Muscle layer of duodenum (tissue), 2 donors: ENCODE results near the gene LAMTOR5.
A peak's percentile ranks its signal among the peaks of the same experiment; 100 is the strongest.

Source experiments
- H3K27ac ChIP-seq: one replicate; pipeline ENCODE4 v1.7.0; 2013; ENCODE audit warnings: mild to moderate bottlenecking, low read length
- H3K27me3 ChIP-seq: one replicate; pipeline ENCODE4 v1.7.0; 2013; ENCODE audit warnings: low read depth, mild to moderate bottlenecking, control low read depth, low read length
- H3K36me3 ChIP-seq, 2 donors: one replicate each; pipeline ENCODE4 v1.7.0; 2013; ENCODE audit warnings: low read length in 2 of 2, control low read depth in 1 of 2, mild to moderate bottlenecking in 1 of 2; ENCODE audit not compliant: insufficient read depth in 2 of 2, control insufficient read depth in 1 of 2
- H3K4me1 ChIP-seq, 2 donors: one replicate each; pipeline ENCODE4 v1.7.0; 2013; ENCODE audit warnings: low read length in 2 of 2, mild to moderate bottlenecking in 2 of 2, control low read depth in 1 of 2, moderate library complexity in 1 of 2; ENCODE audit not compliant: insufficient read depth in 2 of 2, control insufficient read depth in 1 of 2
- H3K4me3 ChIP-seq, 2 donors: one replicate each; pipeline ENCODE4 v1.7.0; 2013; ENCODE audit warnings: low read length in 2 of 2, low read depth in 1 of 2, mild to moderate bottlenecking in 1 of 2
- H3K9me3 ChIP-seq, 2 donors: one replicate each; pipeline ENCODE4 v1.7.0; 2013; ENCODE audit warnings: low read length in 2 of 2, control low read depth in 1 of 2, mild to moderate bottlenecking in 1 of 2; ENCODE audit not compliant: control insufficient read depth in 1 of 2
- donor health status: healthy.

The LAMTOR5 gene

DNA sequence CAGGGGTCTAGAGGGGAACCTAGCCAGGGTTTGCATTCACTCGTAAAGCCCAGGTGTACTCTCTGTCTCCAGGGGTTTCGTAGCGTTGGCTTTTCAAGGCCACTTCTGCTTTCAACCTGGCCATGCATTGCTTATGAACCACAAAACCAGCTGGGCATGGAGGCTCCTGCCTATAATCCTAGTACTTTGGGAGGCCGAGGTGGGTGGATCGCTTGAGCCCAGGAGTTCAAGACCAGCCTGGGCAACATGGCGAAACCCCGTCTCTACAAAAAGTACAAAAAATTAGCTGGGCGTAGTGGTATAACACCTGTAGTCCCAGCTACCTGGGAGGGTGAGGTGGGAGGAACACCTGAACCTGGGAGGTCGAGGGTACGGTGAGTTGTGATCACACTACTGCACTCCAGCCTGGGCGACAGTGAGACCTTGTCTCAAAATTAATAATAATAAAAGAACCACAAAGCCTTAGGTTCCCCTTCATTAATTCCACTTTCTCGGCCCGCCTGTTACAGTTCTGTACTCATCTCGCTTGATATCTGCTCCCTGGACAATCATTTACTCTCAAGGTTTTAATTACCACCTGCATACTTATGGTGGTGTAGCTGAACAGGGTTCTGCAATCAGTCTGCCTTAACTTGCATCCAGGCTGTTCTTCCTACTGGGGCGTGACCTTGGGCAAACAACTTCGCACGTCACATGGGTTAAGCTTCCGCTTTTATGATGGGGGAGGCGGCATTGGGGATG lies 22.7 kb downstream of the LAMTOR5 start:
- H3K27ac ChIP-seq = no peak overlapping the region

GRCh38 chr1:110383251-110383990 lies 24.1 kb downstream of the LAMTOR5 start:
- Histone ChIP-seq H3K4me1 (no peaks in the 10 kb centered on the region), H3K27me3 (no peaks in the 10 kb centered on the region), H3K4me3 (no peak overlapping the region), H3K27ac (peak overlapping the region; percentile 60), H3K36me3 (peaks cover 0 to 19% of the 10 kb centered on the region in 2 donors), H3K9me3 (no peaks in the 10 kb centered on the region)

More for the DNA sequence above, 22.7 kb downstream of the LAMTOR5 start:
- no peaks in the 10 kb centered on the region for H3K9me3 ChIP-seq
- peaks cover 0 to 6% of the 10 kb centered on the region in 2 donors for H3K36me3 ChIP-seq
- H3K4me1 ChIP-seq = no peaks in the 10 kb centered on the region
- no peak overlapping the region for H3K4me3 ChIP-seq
- H3K27me3 ChIP-seq = no peaks in the 10 kb centered on the region

GRCh38 chr1:110380672-110381283 lies 26.7 kb downstream of the LAMTOR5 start:
- no peaks in the 10 kb centered on the region for H3K4me1 ChIP-seq
- no peaks in the 10 kb centered on the region for H3K9me3 ChIP-seq
- H3K4me3 ChIP-seq = no peak overlapping the region
- H3K27ac ChIP-seq = peak overlapping the region; percentile 39
- H3K36me3 ChIP-seq = peaks cover 14 to 38% of the 10 kb centered on the region in 2 donors
- H3K27me3 ChIP-seq = no peaks in the 10 kb centered on the region

- H3K9me3 ChIP-seq = no peaks in the 10 kb centered on the region
- H3K4me3 ChIP-seq = no peak overlapping the region
- H3K36me3 ChIP-seq = peaks cover 32 to 57% of the 10 kb centered on the region in 2 donors
- no peak overlapping the region for H3K27ac ChIP-seq
- H3K4me1 ChIP-seq = no peaks in the 10 kb centered on the region
- no peaks in the 10 kb centered on the region for H3K27me3 ChIP-seq
These were observed 32.0 kb downstream of the LAMTOR5 start for GRCh38 chr1:110375490-110375889.

DNA sequence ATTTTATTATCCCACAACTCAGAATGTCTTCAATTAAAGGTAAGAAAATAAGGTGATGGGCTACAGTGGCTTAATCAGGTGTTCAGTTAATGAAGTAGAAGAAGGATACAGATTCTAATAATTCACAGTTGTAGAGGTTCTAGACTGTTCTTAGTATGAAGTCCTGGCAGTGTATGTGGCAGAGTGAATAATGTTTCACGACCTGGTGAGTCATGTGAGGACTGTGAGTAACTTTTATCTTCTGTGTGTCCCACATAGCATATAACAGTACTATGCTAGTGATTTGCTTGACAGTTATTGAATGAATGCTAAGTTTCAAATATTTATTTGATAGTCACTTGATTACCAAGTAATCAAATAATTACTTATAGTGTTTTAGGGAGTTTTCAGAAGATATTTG lies 36.7 kb downstream of the LAMTOR5 start:
- no peak overlapping the region for H3K27ac ChIP-seq
- no peaks in the 10 kb centered on the region for H3K4me1 ChIP-seq
- H3K36me3 ChIP-seq = peaks cover 19% of the 10 kb centered on the region in 2 donors
- no peaks in the 10 kb centered on the region for H3K27me3 ChIP-seq
- H3K9me3 ChIP-seq = no peaks in the 10 kb centered on the region
- no peak overlapping the region for H3K4me3 ChIP-seq

- no peak overlapping the region for H3K4me3 ChIP-seq
- H3K27ac ChIP-seq = no peak overlapping the region
- no peaks in the 10 kb centered on the region for H3K27me3 ChIP-seq
- H3K4me1 ChIP-seq = no peaks in the 10 kb centered on the region
- peaks cover 0 to 7% of the 10 kb centered on the region in 2 donors for H3K36me3 ChIP-seq
- no peaks in the 10 kb centered on the region for H3K9me3 ChIP-seq
These were observed 43.3 kb downstream of the LAMTOR5 start for GRCh38 chr1:110364221-110364620.

DNA sequence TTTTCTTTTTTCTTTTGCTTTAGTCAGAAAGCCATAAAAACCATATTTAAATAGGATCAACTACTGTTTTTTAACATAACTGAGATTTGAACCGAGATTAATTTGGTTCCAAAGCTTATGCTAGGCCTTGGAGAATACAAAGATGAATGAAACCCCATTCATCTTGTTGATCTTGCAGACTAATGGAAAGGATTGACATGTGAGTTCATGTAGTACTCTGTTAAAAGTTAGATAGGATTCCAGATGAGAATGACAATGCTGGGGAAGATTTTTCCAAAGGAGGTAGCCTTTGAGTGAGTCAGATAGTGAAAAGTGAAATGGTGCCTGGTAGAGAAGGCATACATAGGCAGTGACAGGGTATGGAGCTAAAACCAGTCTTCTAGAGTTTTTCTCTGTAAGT lies 45.6 kb downstream of the LAMTOR5 start:
- no peaks in the 10 kb centered on the region for H3K4me1 ChIP-seq
- H3K27me3 ChIP-seq = no peaks in the 10 kb centered on the region
- H3K27ac ChIP-seq = no peak overlapping the region
- H3K4me3 ChIP-seq = no peak overlapping the region
- H3K36me3 ChIP-seq = peaks cover 0 to 7% of the 10 kb centered on the region in 2 donors
- H3K9me3 ChIP-seq = no peaks in the 10 kb centered on the region

DNA sequence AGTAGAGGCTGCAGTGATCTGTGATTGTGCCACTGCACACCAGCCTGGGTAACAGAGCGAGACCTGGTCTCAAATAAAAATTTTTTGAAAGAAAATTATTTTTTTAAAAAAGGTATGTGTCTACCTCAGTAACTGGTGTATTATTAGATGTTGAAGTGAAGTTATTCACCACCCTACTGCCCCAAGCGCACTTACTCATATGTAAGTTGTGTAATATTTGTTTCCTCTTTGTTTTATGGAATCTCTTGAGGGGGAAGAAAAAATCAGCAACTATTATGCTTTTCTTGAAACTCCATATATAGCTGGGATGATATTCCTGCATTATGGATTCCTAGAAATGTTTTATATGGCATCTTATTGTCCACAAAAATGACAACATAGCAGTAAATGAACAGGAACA lies 47.1 kb downstream of the LAMTOR5 start:
- no peaks in the 10 kb centered on the region for H3K4me1 ChIP-seq
- H3K4me3 ChIP-seq = no peak overlapping the region
- peaks cover 0 to 5% of the 10 kb centered on the region in 2 donors for H3K36me3 ChIP-seq
- no peak overlapping the region for H3K27ac ChIP-seq
- H3K9me3 ChIP-seq = no peaks in the 10 kb centered on the region
- no peaks in the 10 kb centered on the region for H3K27me3 ChIP-seq

GRCh38 chr1:110356379-110356778 lies 51.1 kb downstream of the LAMTOR5 start:
- no peaks in the 10 kb centered on the region for H3K9me3 ChIP-seq
- no peaks in the 10 kb centered on the region for H3K27me3 ChIP-seq
- H3K4me1 ChIP-seq = no peaks in the 10 kb centered on the region
- H3K36me3 ChIP-seq = no peaks in the 10 kb centered on the region
- no peak overlapping the region for H3K4me3 ChIP-seq
- H3K27ac ChIP-seq = no peak overlapping the region

DNA sequence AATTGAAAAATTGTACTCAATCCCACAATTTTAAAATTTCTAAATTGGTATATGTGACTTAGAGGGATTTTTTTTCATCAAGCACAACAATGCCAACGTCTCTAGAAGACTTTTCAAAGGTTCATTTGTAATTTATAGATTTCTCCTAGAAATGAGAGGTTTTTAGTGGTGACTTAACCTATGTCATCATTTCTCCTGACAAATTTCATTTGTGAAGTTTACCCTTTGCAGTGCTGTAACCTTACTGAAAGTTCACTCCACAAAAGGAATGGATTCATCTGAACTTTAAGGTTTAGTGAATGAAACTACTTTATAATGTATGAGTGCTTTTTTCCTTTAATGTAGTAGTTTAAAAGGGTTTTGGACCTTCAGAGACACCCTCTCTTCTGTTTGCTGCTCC lies 52.2 kb downstream of the LAMTOR5 start:
- Histone ChIP-seq H3K9me3 (no peaks in the 10 kb centered on the region), H3K4me1 (no peaks in the 10 kb centered on the region), H3K27me3 (no peaks in the 10 kb centered on the region), H3K36me3 (no peaks in the 10 kb centered on the region), H3K27ac (no peak overlapping the region), H3K4me3 (no peak overlapping the region)
